Measurements from ENCODE around the gene RBL1.
A peak's percentile ranks its signal among the peaks of the same experiment; 100 is the strongest.

The RBL1 gene

GRCh38 chr20:37095599-37096414 is at the start of gene RBL1:
RBL1 (minus strand) TSS chr20:37095997; CDS start chr20:37095928, 69 bp downstream.
- TF ChIP-seq CTCF (IDR thresholded peaks at IDR 0.05; ENCODE audit: borderline replicate concordance, control extremely low read depth, extremely low read depth, insufficient read depth, missing control alignments), result peak; percentile 22
- in situ Hi-C loops (cut with MboI; ENCODE audit: low sequenced_read_pairs, unreplicated experiment), result no loop called here
- peak; percentile 87 for DNase-seq (ENCODE audit: low spot score)

- TF ChIP-seq CTCF (IDR thresholded peaks at IDR 0.05; ENCODE audit: borderline replicate concordance, control extremely low read depth, extremely low read depth, insufficient read depth, missing control alignments), result no peak
- in situ Hi-C loops (cut with MboI; ENCODE audit: low sequenced_read_pairs, unreplicated experiment), result no loop called here
- DNase-seq (ENCODE audit: low spot score), result no peak
These were observed 49.1 kb upstream of the RBL1 start for GRCh38 chr20:37144856-37145404.

GRCh38 chr20:37142708-37143107 is 46.9 kb upstream of the RBL1 start:
- in situ Hi-C loops (cut with MboI; ENCODE audit: low sequenced_read_pairs, unreplicated experiment), result no loop called here
- no peak for DNase-seq (ENCODE audit: low spot score)
- no peak for TF ChIP-seq CTCF (IDR thresholded peaks at IDR 0.05; ENCODE audit: borderline replicate concordance, control extremely low read depth, extremely low read depth, insufficient read depth, missing control alignments)

- in situ Hi-C loops (cut with MboI; ENCODE audit: low sequenced_read_pairs, unreplicated experiment), result no loop called here
- TF ChIP-seq CTCF (IDR thresholded peaks at IDR 0.05; ENCODE audit: borderline replicate concordance, control extremely low read depth, extremely low read depth, insufficient read depth, missing control alignments), result no peak
- no peak for DNase-seq (ENCODE audit: low spot score)
These were observed 41.8 kb upstream of the RBL1 start for GRCh38 chr20:37137547-37137946.

- in situ Hi-C loops (cut with MboI; ENCODE audit: low sequenced_read_pairs, unreplicated experiment), result no loop called here
- no peak for DNase-seq (ENCODE audit: low spot score)
- no peak for TF ChIP-seq CTCF (IDR thresholded peaks at IDR 0.05; ENCODE audit: borderline replicate concordance, control extremely low read depth, extremely low read depth, insufficient read depth, missing control alignments)
These were observed 38.2 kb upstream of the RBL1 start for GRCh38 chr20:37133952-37134351.

- no peak for DNase-seq (ENCODE audit: low spot score)
- TF ChIP-seq CTCF (IDR thresholded peaks at IDR 0.05; ENCODE audit: borderline replicate concordance, control extremely low read depth, extremely low read depth, insufficient read depth, missing control alignments), result no peak
- in situ Hi-C loops (cut with MboI; ENCODE audit: low sequenced_read_pairs, unreplicated experiment), result no loop called here
These were observed 35.7 kb upstream of the RBL1 start for GRCh38 chr20:37131486-37131885.

Measured in GM13976 (cell line).